K562 (cell line): ENCODE measurements around the gene RILP. TPM values are rescaled to one million over a fixed set of nuclear protein-coding genes. Genes with fewer than 3 reads are reported as not detected.

Source experiments
- BDP1 ChIP-seq: IDR thresholded peaks from 3 replicates; pipeline ENCODE4 v1.6.1; 2011; ENCODE audit not compliant: insufficient read length, insufficient read depth
- BHLHE40 ChIP-seq: IDR thresholded peaks from 2 replicates; pipeline ENCODE4 v1.6.1; 2011; ENCODE audit warnings: low read length, improper control_type of control experiment
- CC2D1A ChIP-seq: fragments of 450-650 bp; IDR thresholded peaks from 2 replicates; pipeline ENCODE4 v1.6.1; 2017; ENCODE audit warnings: mild to moderate bottlenecking
- ERF ChIP-seq: fragments of 450-650 bp; formaldehyde crosslinking; IDR thresholded peaks from 2 replicates; pipeline ENCODE4 v1.4.0; 2020; ENCODE audit warnings: mild to moderate bottlenecking, mixed read lengths
- JUND ChIP-seq, 2 experiments: IDR thresholded peaks; 2 replicates in 1 of 2; 3 replicates in 1 of 2; pipeline ENCODE4 v1.6.1; 2011; ENCODE audit warnings: borderline replicate concordance in 2 of 2, low read depth in 2 of 2, low read length in 2 of 2, improper control_type of control experiment in 1 of 2, missing biosample characterization in 1 of 2, missing genetic modification characterization in 1 of 2, missing genetic modification reagents in 1 of 2
- KLF6 ChIP-seq: fragments of 250-450 bp; sonication (Bioruptor Pico); IDR thresholded peaks from 2 replicates; pipeline ENCODE4 v1.4.0; 2020; ENCODE audit warnings: mild to moderate bottlenecking, moderate library complexity, borderline replicate concordance
- MBD2 ChIP-seq: sonication (generic); IDR thresholded peaks from 2 replicates; pipeline ENCODE4 v1.6.1; 2016; ENCODE audit warnings: low read depth, borderline replicate concordance
- MCM7 ChIP-seq, 2 experiments: fragments of 450-650 bp; IDR thresholded peaks; 2 replicates each; pipeline ENCODE4 v1.6.1; 2016 to 2018
- NFRKB ChIP-seq: fragments of 450-650 bp; IDR thresholded peaks from 2 replicates; pipeline ENCODE4 v1.6.1; 2016; ENCODE audit warnings: low read depth
- PHB ChIP-seq: fragments of 250-450 bp; sonication (Bioruptor Pico); IDR thresholded peaks from 2 replicates; pipeline ENCODE4 v1.5.0; 2021
- SIX5 ChIP-seq, 2 experiments: IDR thresholded peaks; 2 replicates each; pipeline ENCODE4 v1.6.1; 2011; ENCODE audit warnings: low read length in 2 of 2, borderline replicate concordance in 1 of 2, low read depth in 1 of 2, mild to moderate bottlenecking in 1 of 2, moderate library complexity in 1 of 2; ENCODE audit not compliant: insufficient read depth in 1 of 2
- SNRNP70 ChIP-seq: fragments of 200-400 bp; formaldehyde crosslinking; optimal IDR thresholded peaks from 2 replicates; pipeline ENCODE3; 2017; ENCODE audit warnings: low read depth, low read length
- SRF ChIP-seq, 2 experiments: fragments of 250-450, 450-650 bp in 1 of 2; sonication (Bioruptor Pico) in 1 of 2; sonication (generic) in 1 of 2; formaldehyde crosslinking; IDR thresholded peaks; 2 replicates each; pipeline versions ENCODE4 v1.5.0 to v1.5.1; 2020 to 2022; ENCODE audit warnings: mild to moderate bottlenecking in 1 of 2, missing genetic modification reagents in 1 of 2
- ZBTB9 ChIP-seq: fragments of 450-650 bp; formaldehyde crosslinking; IDR thresholded peaks from 2 replicates; pipeline ENCODE4 v1.4.0; 2020; ENCODE audit warnings: mild to moderate bottlenecking, moderate library complexity
- ZNF175 ChIP-seq: fragments of 200-800 bp; sonication (Bioruptor generic); IDR thresholded peaks from 2 replicates; pipeline ENCODE4 v1.6.1; 2016; ENCODE audit warnings: low read depth, mild to moderate bottlenecking, missing genetic modification characterization, missing compliant biosample characterization
- ZNF253 ChIP-seq: fragments of 250-450 bp; sonication (Bioruptor Pico); conservative IDR thresholded peaks from 2 replicates; pipeline ENCODE4 v1.6.1; 2021; ENCODE audit warnings: mild to moderate bottlenecking
- ZNF785 ChIP-seq: fragments of 250-450 bp; sonication (Bioruptor Pico); IDR thresholded peaks from 2 replicates; pipeline ENCODE4 v1.4.0; 2020; ENCODE audit warnings: mild to moderate bottlenecking
- ZSCAN32 ChIP-seq: fragments of 450-650 bp; formaldehyde crosslinking; IDR thresholded peaks from 2 replicates; pipeline ENCODE4 v1.4.0; 2020; ENCODE audit warnings: mild to moderate bottlenecking, moderate library complexity
- polyA plus RNA-seq, 8 experiments: library from polyadenylated mRNA; depleted of rRNA in 4 of 8; stranded (reverse) in 5 of 8; unstranded in 3 of 8; fragments of >200 nt; fragmentation: Nextera tagmentation in 2 of 8; fragmentation: Illumina TruSeq in 1 of 8; extraction: Ambion mirVana in 2 of 8; extraction: Trizol in 1 of 8; gene quantifications; 2 replicates each; pipeline versions ENCODE4 v1.2.1 to v1.2.3, GENCODE V29; 2011 to 2014; ENCODE audit warnings: inconsistent platforms in 1 of 8, missing spikeins in 1 of 8
- total RNA-seq, 7 experiments: library from RNA; depleted of rRNA in 6 of 7; stranded (reverse); fragments of >200 nt in 6 of 7; fragmentation: Illumina TruSeq in 2 of 7; extraction: Trizol in 2 of 7; gene quantifications; 2 replicates each; pipeline versions ENCODE4 v1.2.1 to v1.2.3, GENCODE V29; 2011 to 2021; ENCODE audit warnings: low replicate concordance in 1 of 7
- TF ChIP-seq, protein P1 (sequence below): fragments of 450-650 bp; formaldehyde crosslinking; IDR thresholded peaks from 2 replicates; pipeline ENCODE4 v1.4.0; 2022; ENCODE audit warnings: missing genetic modification characterization
- TF ChIP-seq, protein P2 (sequence below): fragments of 450-650 bp; conservative IDR thresholded peaks from 2 replicates; pipeline ENCODE4 v1.6.1; 2016; ENCODE audit warnings: missing genetic modification characterization, low read depth, mild to moderate bottlenecking, missing compliant biosample characterization, moderate library complexity
- TF ChIP-seq, protein P3 (sequence below), 2 experiments: fragments of 450-650 bp in 1 of 2; IDR thresholded peaks; 2 replicates each; pipeline ENCODE4 v1.6.1; 2011 to 2017; ENCODE audit warnings: low read depth in 2 of 2, antibody characterized with exemption in 1 of 2, borderline replicate concordance in 1 of 2, low read length in 1 of 2, mild to moderate bottlenecking in 1 of 2, mixed read lengths in 1 of 2; ENCODE audit not compliant: control insufficient read depth in 1 of 2

Gene RILP
- total and polyA plus RNA-seq, 9 of the 15 experiments (the other 6 are each of a cell fraction or from before 2014, with no cell fraction given), result 0.75 to 54.9 (median 27.8) TPM

DNA sequence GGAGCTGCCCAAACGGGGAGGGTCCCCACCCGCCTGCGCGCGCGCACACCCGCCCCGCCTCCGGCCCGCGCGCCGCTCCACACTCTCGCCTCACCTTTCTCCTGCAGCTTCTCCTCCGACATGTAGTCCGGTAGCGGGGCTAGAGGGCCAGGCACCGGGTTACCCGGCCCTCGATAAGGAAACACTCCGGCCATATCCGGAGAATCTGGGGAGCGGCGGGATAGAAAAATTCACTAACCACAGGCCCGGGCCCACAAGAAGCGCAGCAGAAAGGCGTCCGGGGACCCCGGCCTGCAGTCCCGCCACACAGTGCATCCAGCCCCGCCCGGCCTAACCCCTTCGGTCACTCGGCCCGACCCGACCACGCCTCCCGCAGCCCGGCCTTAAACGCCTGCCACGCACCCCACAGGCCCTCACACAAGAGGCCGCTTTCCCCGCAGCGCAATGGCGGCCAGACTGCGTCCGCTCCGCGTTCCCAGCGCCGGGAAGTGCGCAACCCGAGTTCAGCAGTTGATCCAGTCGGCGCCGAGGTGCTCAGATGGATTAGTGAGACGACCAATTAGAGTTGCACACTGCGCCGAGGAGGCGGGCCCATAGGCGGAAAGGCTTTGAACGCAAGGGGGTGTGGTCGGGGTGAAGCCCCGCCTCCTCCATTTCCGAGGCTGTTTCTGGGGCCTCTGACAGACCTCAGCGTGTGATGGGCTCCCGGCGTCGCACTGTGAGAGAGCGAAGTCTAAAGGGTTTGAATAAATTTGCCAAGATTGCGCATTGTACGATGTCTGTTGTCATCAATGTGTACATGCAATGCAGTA lies 34.9 kb upstream of the RILP start, which contains the start of gene PRPF8 (continued):
- TF ChIP-seq, protein P1, sequence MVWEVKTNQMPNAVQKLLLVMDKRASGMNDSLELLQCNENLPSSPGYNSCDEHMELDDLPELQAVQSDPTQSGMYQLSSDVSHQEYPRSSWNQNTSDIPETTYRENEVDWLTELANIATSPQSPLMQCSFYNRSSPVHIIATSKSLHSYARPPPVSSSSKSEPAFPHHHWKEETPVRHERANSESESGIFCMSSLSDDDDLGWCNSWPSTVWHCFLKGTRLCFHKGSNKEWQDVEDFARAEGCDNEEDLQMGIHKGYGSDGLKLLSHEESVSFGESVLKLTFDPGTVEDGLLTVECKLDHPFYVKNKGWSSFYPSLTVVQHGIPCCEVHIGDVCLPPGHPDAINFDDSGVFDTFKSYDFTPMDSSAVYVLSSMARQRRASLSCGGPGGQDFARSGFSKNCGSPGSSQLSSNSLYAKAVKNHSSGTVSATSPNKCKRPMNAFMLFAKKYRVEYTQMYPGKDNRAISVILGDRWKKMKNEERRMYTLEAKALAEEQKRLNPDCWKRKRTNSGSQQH (CRISPR knock-in tag), result no peak
- TF ChIP-seq SIX5 (IDR thresholded peaks at IDR 0.05; ENCODE audit: borderline replicate concordance in 1 of 2, insufficient read depth in 1 of 2, low read depth in 1 of 2, low read length in 2 of 2) (no peak), ZNF785 (CRISPR knock-in tag) (no peak), CC2D1A (no peak), SNRNP70 (no peak), MBD2 (peak; percentile 93), SRF (CRISPR knock-in tag; IDR thresholded peaks at IDR 0.05) (no peak), ERF (CRISPR knock-in tag) (no peak), MCM7 (IDR thresholded peaks at IDR 0.05) (no peak), BDP1 (no peak), KLF6 (CRISPR knock-in tag) (no peak), BHLHE40 (no peak), ZNF175 (CRISPR knock-in tag) (no peak), PHB (CRISPR knock-in tag) (no peak), ZSCAN32 (no peak), NFRKB (peak; percentile 80; the same call in 1 of the 2 replicates), ZNF253 (CRISPR knock-in tag) (no peak), ZBTB9 (CRISPR knock-in tag) (no peak), JUND (IDR thresholded peaks at IDR 0.05; ENCODE audit: borderline replicate concordance, low read depth, low read length) (no peak), JUND (tag; IDR thresholded peaks at IDR 0.05; ENCODE audit: borderline replicate concordance, low read depth, low read length) (no peak)
- TF ChIP-seq, protein P2, sequence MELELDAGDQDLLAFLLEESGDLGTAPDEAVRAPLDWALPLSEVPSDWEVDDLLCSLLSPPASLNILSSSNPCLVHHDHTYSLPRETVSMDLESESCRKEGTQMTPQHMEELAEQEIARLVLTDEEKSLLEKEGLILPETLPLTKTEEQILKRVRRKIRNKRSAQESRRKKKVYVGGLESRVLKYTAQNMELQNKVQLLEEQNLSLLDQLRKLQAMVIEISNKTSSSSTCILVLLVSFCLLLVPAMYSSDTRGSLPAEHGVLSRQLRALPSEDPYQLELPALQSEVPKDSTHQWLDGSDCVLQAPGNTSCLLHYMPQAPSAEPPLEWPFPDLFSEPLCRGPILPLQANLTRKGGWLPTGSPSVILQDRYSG (tag), result no peak
- TF ChIP-seq, protein P3, sequence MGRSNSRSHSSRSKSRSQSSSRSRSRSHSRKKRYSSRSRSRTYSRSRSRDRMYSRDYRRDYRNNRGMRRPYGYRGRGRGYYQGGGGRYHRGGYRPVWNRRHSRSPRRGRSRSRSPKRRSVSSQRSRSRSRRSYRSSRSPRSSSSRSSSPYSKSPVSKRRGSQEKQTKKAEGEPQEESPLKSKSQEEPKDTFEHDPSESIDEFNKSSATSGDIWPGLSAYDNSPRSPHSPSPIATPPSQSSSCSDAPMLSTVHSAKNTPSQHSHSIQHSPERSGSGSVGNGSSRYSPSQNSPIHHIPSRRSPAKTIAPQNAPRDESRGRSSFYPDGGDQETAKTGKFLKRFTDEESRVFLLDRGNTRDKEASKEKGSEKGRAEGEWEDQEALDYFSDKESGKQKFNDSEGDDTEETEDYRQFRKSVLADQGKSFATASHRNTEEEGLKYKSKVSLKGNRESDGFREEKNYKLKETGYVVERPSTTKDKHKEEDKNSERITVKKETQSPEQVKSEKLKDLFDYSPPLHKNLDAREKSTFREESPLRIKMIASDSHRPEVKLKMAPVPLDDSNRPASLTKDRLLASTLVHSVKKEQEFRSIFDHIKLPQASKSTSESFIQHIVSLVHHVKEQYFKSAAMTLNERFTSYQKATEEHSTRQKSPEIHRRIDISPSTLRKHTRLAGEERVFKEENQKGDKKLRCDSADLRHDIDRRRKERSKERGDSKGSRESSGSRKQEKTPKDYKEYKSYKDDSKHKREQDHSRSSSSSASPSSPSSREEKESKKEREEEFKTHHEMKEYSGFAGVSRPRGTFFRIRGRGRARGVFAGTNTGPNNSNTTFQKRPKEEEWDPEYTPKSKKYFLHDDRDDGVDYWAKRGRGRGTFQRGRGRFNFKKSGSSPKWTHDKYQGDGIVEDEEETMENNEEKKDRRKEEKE (IDR thresholded peaks at IDR 0.05; ENCODE audit: borderline replicate concordance in 1 of 2, control insufficient read depth in 1 of 2, low read depth in 2 of 2, low read length in 1 of 2), result no peak
